ENCODE results near the gene PARP15.

DNA sequence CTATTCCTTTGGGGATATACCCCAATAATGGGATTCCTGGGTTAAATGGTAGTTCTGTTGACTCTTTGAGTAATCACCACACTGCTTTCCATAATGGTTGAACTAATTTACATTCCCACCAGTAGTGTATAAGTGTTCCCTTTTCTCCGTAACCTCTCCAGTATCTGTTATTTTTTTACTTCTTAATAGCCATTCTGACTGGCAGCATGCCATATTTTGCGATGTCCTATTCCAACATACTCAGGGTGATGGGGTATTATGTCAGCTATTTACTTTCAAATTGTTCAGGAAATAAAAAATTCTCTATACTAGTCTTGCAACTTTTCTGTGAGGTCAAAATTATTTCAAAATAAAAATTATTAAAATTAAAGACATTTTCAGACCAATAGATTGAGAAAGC, 94.1 kb downstream of the PARP15 start:
- no peak for TF ChIP-seq POLR2A (IDR thresholded peaks at IDR 0.05; ENCODE audit: low read length)
- no peak for TF ChIP-seq GATA1 (IDR thresholded peaks at IDR 0.05; ENCODE audit: low read depth, low read length)

All from erythroblast (primary cell).